T47D (cell line): ENCODE results near the gene ACTN2.
A peak's percentile ranks its signal among the peaks of the same experiment; 100 is the strongest.

Source experiments
- DNase-seq, 2 experiments: peaks; one replicate each; pipeline versions ENCODE4 v3.0.0 to v3.0.0-alpha.2; 2011 to 2012; ENCODE audit warnings: low read depth in 1 of 2, low spot score in 1 of 2
- JUND ChIP-seq: IDR thresholded peaks from 2 replicates; pipeline ENCODE4 v1.6.1; 2012; ENCODE audit warnings: low read depth
- in situ Hi-C: cut with HindIII; loops from 2 replicates; pipeline ENCODE4 v1.10.0; 2016; ENCODE audit warnings: low sequenced_read_pairs, low pct_unique_long_range_greater_than_20kb

Gene ACTN2

GRCh38 chr1:236753516-236753915 lies 67.2 kb downstream of the ACTN2 start:
- peak; percentile 50 to 90 for DNase-seq
- in situ Hi-C loops: no loop called here
- TF ChIP-seq JUND: no peak

DNA sequence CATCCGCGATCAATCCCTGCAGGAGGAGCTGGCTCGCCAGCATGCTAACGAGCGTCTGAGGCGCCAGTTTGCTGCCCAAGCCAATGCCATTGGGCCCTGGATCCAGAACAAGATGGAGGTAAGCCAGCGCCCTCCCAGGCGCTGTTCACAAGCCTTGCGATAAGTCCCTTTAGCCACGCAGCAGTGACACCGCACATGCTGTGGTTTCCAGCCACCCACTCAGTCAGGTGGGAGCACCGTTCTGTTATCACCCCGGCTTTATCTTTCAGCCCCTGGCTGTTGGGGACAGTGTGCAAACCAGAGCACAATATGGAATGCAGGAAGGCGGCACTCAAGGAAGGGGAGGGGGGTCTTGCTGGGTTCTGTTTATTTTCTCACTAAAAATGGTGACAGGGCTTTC lies 67.7 kb downstream of the ACTN2 start:
- in situ Hi-C loops: no loop called here
- no peak for DNase-seq
- no peak for TF ChIP-seq JUND

DNA sequence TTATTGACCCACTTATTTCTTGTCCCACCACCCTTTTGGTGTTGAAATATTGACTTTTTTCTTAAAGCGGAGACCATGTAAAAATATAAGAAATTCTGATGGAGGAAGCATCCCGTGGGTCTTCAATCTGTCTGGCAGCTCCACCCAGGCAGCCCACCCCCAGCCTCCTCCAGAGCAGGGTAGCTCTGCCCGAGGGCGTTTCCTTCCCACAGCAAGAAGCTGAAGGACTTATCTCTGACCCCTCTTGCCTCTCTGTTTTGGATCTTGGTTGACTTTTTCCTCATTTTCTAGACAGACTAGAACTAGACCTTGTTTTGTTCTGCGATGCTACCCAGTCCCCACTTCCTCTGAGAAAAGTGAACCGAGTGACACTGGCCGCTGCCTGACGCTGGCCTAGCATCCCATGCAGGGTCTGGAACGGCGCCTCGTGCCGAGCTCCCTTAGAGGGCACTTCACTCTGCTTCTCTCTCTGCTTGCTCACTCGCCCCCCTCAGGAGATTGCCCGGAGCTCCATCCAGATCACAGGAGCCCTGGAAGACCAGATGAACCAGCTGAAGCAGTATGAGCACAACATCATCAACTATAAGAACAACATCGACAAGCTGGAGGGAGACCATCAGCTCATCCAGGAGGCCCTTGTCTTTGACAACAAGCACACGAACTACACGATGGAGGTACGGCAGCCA lies 68.4 kb downstream of the ACTN2 start:
- no peak for DNase-seq
- TF ChIP-seq JUND: no peak
- in situ Hi-C loops: no loop called here

DNA sequence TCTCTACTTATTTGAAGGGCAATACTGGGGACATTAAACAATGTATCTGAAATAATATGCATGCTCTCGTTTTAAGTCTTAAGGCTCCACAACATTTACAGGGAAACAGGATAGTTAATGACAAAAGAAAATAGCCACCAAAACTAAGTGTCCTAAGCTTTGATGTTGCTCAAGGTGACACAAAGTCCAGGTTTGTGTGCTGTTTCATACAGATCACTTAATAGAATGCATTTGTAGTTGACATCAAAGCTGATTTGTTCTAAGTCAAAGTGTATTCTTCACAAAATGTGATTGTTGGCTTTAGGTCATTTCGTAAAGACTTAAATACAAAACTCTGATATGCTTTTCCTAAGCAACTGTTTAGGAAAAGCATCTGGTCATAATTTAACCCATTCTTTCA lies 71.3 kb downstream of the ACTN2 start:
- DNase-seq: no peak
- in situ Hi-C loops: no loop called here
- no peak for TF ChIP-seq JUND

DNA sequence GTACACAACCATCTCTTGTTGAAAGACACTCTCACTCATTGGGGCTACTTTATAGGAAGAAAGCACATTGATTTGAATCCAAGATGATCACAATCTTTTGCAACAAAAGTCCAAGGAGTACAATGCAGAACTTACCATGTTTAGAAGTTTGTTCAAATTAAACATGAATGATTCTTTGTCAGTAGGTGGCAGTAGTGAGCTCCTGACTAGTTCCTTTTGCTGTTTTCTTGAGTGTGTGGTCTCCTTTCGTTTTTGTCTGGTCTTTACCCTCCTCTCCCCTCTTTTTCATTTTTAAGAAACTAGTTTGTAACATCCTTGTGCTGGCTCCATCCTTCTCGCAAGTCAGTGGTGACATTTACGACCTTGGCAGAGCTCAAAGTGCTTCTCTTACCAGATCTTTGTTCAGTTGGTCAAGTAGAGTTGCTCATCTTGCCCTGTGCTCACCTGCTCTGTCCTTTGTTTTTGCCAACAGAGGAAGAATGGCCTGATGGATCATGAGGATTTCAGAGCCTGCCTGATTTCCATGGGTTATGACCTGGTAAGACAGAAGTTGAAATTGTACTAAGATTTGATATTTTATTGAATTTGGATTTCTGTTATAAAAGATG lies 73.1 kb downstream of the ACTN2 start:
- in situ Hi-C loops: no loop called here
- TF ChIP-seq JUND: no peak
- DNase-seq: peak in 1 of 2 experiments; percentile 72

- no peak for TF ChIP-seq JUND
- no peak for DNase-seq
- in situ Hi-C loops: no loop called here
These were observed 74.2 kb downstream of the ACTN2 start for GRCh38 chr1:236760480-236760879.

GRCh38 chr1:236760986-236761385 lies 74.7 kb downstream of the ACTN2 start:
- DNase-seq: no peak
- in situ Hi-C loops: no loop called here
- no peak for TF ChIP-seq JUND

DNA sequence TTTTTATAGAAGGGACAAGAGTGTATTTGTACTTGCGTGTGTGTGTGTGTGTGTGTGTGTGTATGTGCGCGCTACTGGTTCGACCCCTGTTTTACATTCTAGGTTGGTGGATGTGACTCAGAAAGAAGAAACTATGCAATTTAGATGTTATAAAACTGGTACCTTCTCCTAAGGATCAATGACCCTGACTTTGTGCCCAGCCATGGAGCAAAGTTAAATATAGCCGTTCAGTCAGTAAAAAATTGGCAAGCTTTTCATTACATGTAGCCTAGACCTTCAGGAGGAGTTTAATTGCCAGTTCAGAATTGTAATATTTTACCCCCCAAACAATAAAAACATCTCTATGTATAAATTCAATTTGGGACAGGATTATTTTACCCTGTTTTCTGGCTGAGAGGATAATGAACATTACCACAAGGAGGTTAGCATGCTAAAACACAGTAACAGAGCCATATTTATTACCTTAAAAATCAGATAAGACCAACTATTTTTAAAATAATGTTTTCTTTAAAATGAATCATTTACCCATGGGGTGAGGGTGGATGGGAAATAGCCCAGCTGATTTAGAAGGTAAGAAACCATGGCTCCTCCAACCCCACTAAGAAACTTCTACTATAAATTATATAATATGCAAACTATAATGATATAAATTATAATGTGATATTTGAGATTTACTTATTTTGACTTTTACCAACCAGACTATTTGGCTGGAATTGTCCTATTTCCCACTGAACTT lies 75.3 kb downstream of the ACTN2 start:
- DNase-seq: no peak
- in situ Hi-C loops: no loop called here
- TF ChIP-seq JUND: no peak

GRCh38 chr1:236762410-236762809 lies 76.1 kb downstream of the ACTN2 start:
- no peak for TF ChIP-seq JUND
- DNase-seq: no peak
- in situ Hi-C loops: no loop called here

DNA sequence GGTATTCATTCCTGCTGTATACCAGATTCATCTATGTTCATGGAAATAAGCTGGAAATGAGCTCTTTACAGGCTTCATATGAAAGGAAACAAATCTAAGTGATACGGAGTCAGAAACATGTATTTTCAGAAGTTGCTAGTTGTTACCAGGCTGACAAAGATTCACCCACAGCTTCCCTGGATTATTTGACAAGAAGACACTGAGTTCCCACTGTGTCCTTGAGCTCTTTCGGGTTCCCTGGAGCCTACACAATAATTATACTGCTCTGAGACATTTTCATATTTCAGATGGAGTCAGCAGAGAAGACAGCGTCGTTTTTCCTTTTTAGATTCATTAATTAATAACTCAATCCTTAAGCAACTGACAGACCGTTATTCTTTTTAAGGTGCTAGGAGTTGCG lies 79.5 kb downstream of the ACTN2 start:
- in situ Hi-C loops: no loop called here
- no peak for TF ChIP-seq JUND
- DNase-seq: no peak

DNA sequence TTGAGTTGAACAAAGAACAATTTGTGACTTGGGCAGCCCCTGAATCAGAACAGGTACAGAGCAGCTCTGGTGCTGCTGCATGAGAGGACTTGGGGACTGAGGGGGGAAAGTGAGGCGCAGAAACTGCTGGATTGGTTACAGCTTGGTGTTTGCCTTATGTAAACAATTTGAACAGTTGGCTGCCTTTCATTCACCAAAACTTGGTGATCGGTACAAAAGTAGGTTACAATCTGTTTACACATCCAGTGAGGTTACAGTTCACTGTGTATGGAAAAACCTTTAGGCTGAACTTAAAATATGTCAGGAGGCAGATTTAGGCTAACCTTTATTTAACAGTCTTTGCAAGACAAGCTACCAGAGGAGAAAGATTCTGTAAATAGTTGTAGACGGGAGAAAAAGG lies 80.2 kb downstream of the ACTN2 start:
- in situ Hi-C loops: no loop called here
- no peak for DNase-seq
- no peak for TF ChIP-seq JUND

DNA sequence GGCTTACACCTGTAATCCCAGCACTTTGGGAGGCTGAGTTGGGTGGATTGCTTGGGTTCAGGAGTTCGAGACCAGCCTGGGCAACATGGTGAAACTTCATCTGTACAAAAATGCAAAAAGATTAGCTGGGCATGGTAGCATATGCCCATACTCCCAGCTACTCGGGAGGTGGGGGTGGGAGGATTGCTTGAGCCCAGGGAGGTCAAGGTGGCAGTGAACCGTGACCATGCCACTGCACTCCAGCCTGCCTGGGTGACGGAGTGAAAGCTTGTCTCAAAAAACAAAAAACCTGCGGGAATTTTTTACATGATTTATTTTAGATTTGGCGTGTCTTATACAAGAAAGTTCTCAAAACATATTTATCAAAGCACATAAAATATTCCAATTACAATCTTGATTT lies 81.0 kb downstream of the ACTN2 start:
- DNase-seq: no peak
- TF ChIP-seq JUND: no peak
- in situ Hi-C loops: no loop called here

GRCh38 chr1:236768601-236769000 lies 82.3 kb downstream of the ACTN2 start:
- DNase-seq: no peak
- TF ChIP-seq JUND: no peak
- in situ Hi-C loops: no loop called here
